GM12872 (cell line): ENCODE measurements around the gene AZIN2.

Experiments used
- CTCF ChIP-seq: IDR thresholded peaks from 3 replicates; pipeline ENCODE4 v1.5.1; 2011; ENCODE audit warnings: low read depth, mild to moderate bottlenecking, low read length, moderate library complexity; ENCODE audit not compliant: insufficient read depth

AZIN2 gene

GRCh38 chr1:33042831-33043230, 38.1 kb upstream of the AZIN2 start:
- TF ChIP-seq CTCF = no peak

GRCh38 chr1:33043267-33044092, 37.5 kb upstream of the AZIN2 start:
- no peak for TF ChIP-seq CTCF

GRCh38 chr1:33045246-33045645, 35.7 kb upstream of the AZIN2 start:
- TF ChIP-seq CTCF = no peak

GRCh38 chr1:33045814-33046213, 35.1 kb upstream of the AZIN2 start:
- TF ChIP-seq CTCF = no peak

GRCh38 chr1:33047290-33047689, 33.7 kb upstream of the AZIN2 start:
- no peak for TF ChIP-seq CTCF

GRCh38 chr1:33047839-33048305, 33.1 kb upstream of the AZIN2 start:
- no peak for TF ChIP-seq CTCF

GRCh38 chr1:33048426-33048825, 32.5 kb upstream of the AZIN2 start:
- no peak for TF ChIP-seq CTCF
